Skin of body (tissue), 2 donors: Measurements from ENCODE around the gene TLX1. TPM values are rescaled to one million over a fixed set of nuclear protein-coding genes. Genes with fewer than 3 reads are reported as not detected.
"Not testable (repeated sequence)": the region's sequence is repeated elsewhere in the genome, so short reads cannot be mapped to it uniquely, and the experiment has no call there.

Experiments used
- DNase-seq: peaks from one replicate; lab custom pipeline; 2025; lab: John Stamatoyannopoulos, UW
- total RNA-seq: library from RNA; depleted of rRNA; stranded (reverse); fragments of >200 nt; gene quantifications from one replicate; pipeline ENCODE4 v1.2.3, GENCODE V29; 2014

TLX1 gene
- total RNA-seq, 1 donor from 2014 or later, result not detected

DNA sequence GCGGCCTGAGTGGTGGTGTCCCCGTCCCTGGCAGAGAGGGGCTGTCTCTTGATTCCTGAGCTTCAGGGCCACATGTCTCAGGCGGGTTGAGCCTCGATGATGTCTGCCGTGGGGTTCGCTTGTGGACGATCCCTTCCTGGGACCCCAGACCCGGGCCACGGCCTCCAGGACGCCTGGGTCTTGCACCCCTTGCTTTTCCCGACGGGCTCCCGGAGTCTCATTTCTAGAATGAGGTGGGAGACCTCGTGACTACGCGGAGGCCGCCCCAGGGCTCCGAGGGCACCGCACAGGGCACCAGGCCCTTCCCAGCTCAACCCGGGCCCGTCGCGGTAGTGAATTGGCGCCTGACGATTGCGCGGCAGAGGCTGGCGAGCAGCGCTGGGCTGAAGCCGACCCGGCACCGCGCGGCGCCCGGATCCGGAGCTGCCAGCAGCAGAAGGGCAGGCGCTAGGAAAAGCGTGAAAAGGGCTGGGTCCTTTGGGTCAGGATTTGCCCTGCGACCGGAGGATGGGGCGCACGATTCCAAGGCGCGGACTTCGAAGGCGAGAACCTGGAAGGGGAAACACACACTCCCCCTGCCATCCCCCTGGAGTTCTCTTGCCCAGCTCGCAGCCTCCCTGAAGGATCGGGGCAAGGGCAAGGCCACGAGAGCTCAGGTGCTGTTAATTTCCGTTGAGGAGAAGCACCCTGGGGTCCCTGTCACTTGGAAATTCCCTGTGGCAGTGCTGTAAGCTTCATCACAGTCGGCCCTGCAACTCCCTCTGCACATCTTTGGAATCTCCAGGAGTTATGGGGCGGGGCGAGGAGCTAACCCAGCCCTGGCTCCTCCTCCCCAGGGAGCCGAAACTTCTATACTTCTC is 15.5 kb downstream of the TLX1 start:
- no peak for DNase-seq

DNA sequence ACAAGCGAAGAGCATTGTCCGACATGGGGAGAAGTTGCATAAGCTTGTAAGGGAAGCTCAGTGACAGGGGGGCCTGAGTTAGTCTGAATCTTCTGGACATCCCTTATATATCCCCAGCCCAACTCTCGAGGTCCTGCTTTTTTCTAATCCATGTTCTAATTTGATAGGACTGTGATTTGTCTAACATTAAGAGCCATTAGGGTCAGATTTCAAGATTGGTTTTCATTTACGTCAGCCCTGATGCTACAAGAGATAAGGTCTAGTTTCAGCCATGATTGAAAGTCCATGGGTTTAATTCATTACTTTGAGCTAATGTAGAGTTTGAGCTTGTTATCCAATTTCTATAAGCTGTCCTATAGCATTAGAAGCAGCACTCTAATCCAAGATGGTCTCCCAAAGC is 20.3 kb downstream of the TLX1 start:
- no peak for DNase-seq

DNA sequence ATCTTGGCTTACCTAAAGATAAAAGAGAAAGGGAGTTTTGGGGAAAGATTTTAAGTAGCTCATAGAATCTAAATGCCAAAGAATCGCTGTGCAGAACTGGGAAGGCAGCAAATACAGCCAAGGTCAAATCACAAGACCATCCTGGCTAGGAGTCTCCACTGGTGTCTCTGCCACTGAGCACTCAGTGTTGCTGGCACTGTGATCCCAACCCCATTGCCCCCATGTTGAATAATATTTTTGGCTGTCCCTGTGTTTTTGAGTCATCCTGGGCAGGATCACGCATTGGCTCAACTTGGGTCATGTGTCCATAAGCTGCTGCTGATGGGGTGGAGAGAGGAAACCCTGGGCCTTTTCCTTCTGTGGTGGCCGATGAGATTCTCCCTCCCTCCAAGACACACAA is 21.2 kb downstream of the TLX1 start:
- DNase-seq, result no peak

DNA sequence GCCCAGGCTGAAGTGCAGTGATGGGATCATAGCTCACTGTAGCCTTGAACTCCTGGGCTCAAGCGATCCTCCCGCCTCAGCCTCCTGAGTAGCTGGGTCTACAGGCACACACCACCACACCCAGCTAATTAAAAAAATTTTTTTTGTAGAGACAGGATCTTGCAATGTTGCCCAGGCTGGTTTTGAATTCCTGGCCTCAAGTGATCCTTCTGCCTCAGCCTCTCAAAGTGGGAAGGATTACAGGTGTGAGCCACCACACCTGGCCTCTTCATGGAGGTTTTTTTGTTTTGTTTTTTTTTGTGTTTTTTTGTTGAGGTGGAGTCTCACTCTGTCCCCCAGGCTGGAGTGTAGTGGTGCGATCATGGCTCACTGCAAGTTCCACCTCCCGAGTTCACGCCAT is 23.4 kb downstream of the TLX1 start:
- DNase-seq, result not testable (repeated sequence)

DNA sequence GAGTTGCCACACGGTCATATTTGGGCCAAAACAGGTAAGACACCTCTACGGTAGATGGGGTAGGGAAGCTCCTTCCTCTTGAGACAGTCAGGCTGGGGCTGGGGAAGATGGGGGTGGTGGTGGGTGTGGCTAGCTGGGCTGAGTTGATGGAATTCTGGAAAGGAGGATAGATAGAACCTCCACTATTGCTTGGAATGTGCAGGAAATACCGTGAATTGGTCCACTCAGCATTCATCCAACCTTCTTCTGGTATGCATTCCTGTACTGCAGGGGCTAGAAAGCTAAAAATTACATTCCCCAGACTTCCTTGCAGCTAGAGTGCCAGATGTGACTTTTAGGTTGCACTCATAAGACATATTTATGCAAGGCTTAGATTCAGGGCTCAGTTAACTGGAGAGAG is 24.8 kb downstream of the TLX1 start:
- no peak for DNase-seq

DNA sequence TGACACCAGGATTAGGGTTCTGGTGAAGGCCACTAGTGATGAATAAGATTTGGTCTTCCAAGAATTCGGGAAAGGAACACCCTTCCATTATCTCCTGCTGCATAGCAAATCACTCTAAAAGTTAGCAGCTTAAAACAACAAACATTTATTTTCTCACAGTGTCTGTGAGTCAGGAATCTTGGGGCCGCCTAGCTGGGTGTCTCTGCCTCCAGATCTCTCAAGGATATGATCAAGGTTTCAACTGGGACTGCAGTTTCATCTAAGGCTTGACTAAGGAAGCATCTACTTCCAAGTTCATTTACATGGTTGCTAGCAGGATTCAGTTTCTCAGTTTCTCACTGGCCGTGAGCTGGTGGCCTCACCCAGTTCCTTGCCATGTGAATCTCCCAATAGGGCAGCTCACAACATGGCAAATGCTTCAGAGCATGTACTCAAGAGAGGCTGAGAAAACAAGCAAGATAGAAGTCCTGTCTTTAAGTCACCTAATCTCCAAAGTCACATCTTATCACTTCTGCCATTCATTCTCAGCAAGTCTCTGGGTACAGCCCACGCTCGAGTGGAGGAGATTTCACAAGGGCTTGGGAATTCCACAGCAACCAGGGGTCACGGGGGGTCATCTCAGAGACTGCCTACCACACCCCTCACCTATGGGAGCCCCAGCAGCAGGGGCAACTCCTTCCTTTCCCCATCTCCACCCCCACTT is 26.8 kb downstream of the TLX1 start:
- no peak for DNase-seq

DNA sequence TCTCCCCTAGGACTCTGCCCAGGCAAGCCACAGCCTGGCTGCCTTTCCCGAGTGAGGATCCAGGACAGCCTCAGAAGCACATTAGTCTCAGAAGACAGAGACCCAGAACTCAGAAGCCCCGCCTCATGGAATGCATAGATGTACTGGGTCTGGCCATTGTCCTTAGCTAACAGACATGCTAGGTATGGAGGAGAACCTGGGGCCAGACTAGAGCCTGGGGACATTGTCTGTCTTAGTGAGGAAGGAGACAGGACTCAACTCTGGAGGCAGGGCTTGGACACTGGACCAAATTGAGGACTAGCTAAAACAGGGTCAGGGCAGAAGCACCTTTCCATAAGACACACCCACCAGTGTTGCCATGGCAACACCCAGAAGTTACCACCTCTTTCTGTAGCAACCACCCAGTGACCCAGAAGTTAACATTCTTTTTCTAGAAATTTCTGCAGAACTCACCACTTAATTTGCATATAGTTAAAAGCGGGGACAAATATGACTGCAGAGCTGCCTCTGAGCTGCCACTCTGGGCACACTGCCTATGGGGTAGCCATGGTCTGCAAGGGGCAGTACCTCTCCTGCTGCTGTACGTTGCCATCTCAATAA is 27.5 kb downstream of the TLX1 start:
- no peak for DNase-seq

DNA sequence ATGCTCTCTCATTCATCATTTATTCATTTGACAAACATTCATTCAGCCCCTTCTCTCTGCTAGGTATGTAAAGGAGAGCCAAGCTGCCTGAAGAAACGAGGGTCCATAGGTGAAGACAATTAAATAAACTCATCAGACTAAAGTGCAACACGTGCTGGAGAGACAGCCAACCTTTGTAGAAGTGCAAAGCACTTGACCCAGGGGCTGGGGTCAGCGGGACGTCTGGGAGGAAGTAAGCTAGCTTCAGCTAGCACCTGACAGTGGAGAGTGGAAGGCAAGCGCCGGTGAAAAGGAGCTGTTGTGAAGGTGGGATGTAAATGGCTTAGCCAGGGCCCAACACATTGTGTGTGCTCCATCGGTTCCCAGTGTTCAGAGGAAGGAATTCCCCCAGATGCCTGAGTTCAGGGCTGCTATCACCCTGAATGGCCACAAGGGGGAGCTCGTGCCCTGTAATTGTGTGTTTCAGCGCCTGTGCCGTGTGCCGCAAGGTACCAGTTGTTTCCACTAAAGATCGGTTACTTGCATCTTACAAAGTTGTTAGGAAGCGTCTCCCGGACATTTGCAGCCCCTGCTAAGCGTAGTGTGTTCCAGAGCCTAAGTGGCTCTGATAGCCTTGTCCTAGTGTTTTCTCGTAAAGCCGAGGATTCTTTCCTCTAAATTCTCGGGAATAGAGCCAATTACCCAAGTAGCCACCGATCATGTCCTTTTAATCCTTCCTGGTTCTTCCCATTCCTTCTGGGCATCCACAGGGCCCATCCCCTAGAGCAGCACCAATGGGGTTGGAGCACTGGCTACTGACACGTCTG is 30.6 kb downstream of the TLX1 start:
- peak; percentile 39 for DNase-seq

DNA sequence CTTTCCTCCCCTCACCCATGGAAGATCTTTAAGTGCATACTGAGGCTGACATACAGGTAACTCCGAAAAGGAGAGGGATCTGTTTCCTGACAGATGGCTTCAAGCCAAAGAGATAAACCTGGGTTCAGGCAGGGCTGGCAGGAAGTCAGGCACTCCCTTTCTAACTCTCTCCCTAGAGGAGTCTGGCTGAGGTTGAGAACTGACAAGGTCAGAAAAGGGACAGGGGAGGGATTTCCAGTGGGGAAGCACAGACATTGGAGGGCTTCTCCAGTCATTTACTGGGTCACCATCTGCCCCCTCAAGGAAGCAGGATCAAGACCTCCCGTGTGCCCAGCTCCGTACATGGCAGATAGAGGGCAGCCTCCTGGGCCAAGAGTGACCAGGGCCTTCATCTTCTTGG is 31.6 kb downstream of the TLX1 start:
- no peak for DNase-seq

DNA sequence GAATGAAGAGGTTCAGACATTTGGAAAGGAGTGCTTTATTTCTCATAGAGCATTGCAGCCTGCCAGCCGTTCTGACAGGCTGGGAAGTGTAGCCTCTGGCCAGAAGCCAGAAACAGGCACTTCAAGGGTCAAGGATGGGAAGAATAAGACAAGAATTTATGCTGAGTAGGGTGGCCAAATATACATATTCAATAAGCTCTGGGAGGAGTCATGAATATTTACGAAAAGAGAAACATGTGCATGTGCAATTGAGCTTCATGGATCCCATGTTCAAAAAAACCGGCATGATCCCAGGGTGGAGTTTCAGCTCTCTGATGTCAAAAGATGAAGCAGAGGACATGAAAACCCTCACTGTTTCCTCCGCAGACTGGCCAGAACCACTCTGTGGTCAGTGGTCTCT is 32.9 kb downstream of the TLX1 start:
- no peak for DNase-seq

DNA sequence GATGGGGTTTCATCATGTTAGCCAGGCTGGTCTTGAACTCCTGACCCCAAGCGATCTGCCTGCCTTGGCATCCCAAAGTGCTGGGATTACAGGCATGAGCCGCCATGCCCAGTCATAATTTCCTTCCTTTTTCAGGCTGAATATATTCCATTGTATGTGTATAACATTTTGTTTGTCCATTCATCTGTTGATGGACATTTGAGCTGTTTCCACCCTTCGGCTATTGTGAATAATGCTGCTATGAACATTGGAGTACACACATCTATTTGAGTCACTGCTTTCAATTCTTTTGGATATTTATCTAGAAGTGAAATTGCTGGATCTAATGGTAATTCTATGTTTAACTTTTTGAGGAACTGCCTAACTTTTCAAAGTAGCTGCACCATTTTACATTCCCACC is 34.6 kb downstream of the TLX1 start:
- no peak for DNase-seq

DNA sequence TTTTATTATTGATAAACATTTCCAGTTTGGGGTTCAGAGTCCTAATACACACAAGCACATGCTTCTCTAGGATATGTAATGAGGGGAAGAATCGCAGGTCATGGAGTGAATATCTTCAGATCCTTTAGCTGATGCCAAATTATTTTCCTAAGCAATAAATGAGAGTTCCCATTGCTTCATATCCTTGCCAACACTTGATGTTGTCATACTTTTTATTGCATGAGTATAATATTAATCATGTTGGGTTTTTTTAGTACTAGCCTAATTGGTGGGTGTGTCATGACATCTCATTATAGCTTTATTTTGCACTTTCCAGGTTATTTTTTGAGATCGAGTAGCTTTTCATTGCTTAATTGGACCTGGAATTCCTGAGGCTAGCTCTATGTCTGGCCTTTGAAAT is 35.3 kb downstream of the TLX1 start:
- no peak for DNase-seq

DNA sequence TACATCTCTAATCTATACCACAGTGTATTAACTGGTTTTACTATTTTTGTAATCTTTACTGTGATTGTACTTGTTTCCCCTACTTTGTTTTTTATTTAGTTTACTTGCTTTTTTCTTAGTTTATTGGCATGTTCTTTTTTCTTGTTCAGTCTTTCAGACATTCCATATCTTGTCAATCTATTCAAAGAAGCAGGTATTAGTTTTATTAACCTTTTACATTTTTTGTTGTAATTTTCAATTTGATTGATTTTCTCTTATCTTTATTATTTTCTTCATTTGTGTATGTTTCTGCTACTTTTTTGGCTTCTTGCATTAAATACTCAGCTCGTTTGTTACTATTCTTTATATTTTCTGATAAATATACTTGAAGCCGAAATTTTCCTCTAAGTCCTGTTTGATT is 41.6 kb downstream of the TLX1 start:
- DNase-seq, result no peak

DNA sequence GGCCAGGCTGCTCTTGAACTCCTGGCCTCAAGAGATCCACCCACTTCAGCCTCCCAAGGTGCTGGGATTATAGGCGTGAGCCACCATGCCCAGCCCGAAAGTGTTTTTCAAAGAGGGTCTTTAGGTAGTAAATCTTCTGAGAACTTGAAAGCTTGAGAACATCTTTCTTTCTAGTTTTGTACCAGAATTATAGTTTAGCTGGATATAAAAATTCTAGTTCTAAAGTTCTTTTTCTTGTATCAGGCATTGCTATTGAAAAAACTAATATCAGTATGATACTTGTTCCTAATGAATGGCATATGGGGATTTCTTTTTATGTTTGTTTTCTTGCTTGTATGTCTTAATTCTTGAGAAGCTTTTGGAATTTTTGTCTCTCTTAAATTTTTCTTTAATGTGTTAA is 43.2 kb downstream of the TLX1 start:
- no peak for DNase-seq

DNA sequence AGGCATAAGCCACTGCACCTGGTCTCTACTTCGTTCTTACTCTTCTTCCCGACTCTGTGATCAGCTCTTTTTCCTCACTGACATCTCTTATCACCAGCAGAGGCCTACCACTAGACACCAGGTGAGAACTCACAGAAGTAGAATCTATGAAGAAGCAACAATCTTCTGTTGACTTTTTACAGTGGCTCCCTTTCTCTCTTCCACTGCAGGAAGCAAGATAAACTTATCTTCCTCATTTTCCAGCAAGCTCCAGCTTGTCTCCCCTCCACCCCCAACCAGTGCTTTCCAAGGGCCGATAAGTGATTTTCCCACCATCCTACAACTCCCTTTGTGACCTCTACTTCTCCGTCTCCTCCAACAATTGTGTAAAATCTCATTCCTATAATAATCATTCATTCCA is 45.5 kb downstream of the TLX1 start:
- DNase-seq, result no peak

DNA sequence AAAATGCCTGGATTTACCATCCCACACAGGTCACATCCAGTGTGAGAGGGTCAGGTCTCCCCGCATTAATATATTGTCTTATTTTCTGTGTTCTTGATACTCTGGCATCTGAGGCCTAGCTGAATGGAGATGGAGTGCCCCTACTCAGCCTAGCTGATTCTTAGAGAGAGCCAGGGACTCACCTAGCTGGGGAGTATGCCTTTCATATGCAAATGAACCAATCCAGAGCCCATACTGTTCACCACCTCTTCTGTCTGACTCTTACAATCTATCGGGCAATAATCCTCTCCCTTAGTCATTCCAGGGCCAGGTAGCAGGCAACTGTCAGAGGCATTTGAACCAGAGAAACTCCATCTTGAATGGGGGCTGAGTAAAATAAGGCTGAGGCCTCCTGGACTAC is 51.8 kb downstream of the TLX1 start:
- no peak for DNase-seq

DNA sequence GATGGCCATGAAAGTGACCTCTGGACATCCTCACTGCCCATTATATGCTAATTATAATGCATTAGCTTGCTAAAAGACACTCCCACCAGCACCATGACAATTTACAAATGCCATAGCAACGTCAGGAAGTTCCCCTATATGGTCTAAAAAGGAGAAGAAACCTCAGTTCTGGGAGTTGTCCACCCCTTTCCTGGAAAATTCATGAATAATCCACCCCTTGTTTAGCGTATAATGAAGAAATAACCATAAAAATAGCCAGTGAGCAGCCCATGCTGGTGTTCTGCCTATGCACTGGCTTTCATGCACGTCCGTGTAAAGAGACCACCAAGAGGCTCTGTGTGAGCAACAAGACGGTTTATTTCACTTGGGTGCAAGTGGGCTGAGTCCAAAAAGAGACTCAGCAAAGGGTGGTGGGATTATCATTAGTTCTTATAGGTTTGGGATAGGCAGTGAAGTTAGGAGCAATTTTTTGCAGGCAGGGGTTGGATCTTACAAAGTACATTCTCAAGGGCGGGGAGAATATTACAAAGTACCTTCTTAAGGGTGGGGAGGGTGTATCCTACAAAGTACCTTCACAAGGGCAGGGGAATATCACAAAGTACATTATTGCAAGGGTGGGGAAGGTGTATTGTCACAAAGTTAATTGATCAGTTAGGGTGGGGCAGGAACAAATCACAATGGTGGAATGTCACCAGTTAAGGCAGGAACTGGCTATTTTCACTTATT is 52.5 kb downstream of the TLX1 start:
- no peak for DNase-seq
